Muscle of leg (tissue), 11 donors: ENCODE data around the gene SEPTIN5. TPM values are rescaled to one million over a fixed set of nuclear protein-coding genes. Genes with fewer than 3 reads are reported as not detected.

ENCODE experiments used
- DNase-seq: peaks from one replicate; pipeline ENCODE4 v3.0.0; 2013
- H3K27ac ChIP-seq: one replicate; pipeline ENCODE4 v1.5.1; 2013; ENCODE audit warnings: mild to moderate bottlenecking, low read length, control low read depth
- H3K27me3 ChIP-seq: one replicate; pipeline ENCODE4 v1.6.1; 2013; ENCODE audit warnings: low read length; ENCODE audit not compliant: control insufficient read depth, insufficient read depth
- H3K36me3 ChIP-seq: one replicate; pipeline ENCODE4 v1.6.1; 2013; ENCODE audit warnings: low read length; ENCODE audit not compliant: control insufficient read depth, insufficient read depth
- H3K4me1 ChIP-seq: one replicate; pipeline ENCODE4 v1.6.1; 2013; ENCODE audit warnings: low read length; ENCODE audit not compliant: control insufficient read depth, insufficient read depth
- H3K4me3 ChIP-seq: one replicate; pipeline ENCODE4 v1.5.1; 2013; ENCODE audit warnings: low read length, control low read depth
- H3K9me3 ChIP-seq: replicated peaks from 2 replicates; pipeline ENCODE4 v1.6.1; 2013; ENCODE audit warnings: low read depth, low read length; ENCODE audit not compliant: control insufficient read depth
- WGBS: methylation state at CpG from one replicate; pipeline ENCODE4 v1.1.5; 2013; ENCODE audit warnings: missing lambda C conversion rate; ENCODE audit not compliant: insufficient coverage; 5-methylcytosine and 5-hydroxymethylcytosine counted together
- polyA plus RNA-seq, 8 donors: library from polyadenylated mRNA; unstranded; fragments of 120-200 nt; gene quantifications; one replicate each; pipeline versions ENCODE4 v1.2.1 to v1.2.3, GENCODE V29; 2013; ENCODE audit warnings: inconsistent platforms in 1 of 8, low replicate concordance in 1 of 8; ENCODE audit not compliant: insufficient read length in 8 of 8, insufficient read depth in 1 of 8
- total RNA-seq: library from RNA; stranded (reverse); fragments of 120-200 nt; gene quantifications from one replicate; pipeline ENCODE4 v1.2.4, GENCODE V29; 2013

Gene SEPTIN5
- total and polyA plus RNA-seq, 9 donors: 67.6 to 122 (median 105) TPM

DNA sequence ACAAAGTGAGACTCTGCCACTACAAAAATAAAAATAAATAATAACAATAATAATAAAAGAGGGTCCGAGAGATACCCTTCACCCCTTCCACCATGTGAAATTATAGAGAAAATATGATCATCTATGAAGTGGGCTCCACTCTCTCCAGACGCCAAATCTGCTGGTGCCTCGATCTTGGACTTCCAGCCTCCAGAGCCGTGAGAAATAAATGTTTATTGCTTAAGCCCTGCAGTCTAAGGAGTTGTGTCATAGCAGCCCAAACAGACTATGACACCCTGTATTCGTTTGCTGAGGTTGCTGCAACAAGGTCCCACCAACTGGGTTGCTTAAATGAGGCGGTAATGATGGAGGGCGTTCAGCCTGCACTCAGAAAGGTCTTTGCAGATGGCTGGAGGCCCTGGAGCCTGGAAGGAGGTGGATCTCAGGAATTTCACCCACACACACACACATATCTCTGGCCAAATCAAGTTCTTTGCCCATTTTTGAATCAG lies 7.6 kb upstream of the SEPTIN5 start:
- 83% methylated on average over 2 of the region's 7 CpGs for WGBS
- no peak overlapping the region for H3K27ac ChIP-seq
- no peak overlapping the region for H3K4me3 ChIP-seq
- no peak for DNase-seq
- H3K36me3 ChIP-seq: no peaks in the 10 kb centered on the region
- H3K4me1 ChIP-seq: no peaks in the 10 kb centered on the region
- peaks cover 2% of the 10 kb centered on the region for H3K27me3 ChIP-seq
- H3K9me3 ChIP-seq: no peaks in the 10 kb centered on the region

DNA sequence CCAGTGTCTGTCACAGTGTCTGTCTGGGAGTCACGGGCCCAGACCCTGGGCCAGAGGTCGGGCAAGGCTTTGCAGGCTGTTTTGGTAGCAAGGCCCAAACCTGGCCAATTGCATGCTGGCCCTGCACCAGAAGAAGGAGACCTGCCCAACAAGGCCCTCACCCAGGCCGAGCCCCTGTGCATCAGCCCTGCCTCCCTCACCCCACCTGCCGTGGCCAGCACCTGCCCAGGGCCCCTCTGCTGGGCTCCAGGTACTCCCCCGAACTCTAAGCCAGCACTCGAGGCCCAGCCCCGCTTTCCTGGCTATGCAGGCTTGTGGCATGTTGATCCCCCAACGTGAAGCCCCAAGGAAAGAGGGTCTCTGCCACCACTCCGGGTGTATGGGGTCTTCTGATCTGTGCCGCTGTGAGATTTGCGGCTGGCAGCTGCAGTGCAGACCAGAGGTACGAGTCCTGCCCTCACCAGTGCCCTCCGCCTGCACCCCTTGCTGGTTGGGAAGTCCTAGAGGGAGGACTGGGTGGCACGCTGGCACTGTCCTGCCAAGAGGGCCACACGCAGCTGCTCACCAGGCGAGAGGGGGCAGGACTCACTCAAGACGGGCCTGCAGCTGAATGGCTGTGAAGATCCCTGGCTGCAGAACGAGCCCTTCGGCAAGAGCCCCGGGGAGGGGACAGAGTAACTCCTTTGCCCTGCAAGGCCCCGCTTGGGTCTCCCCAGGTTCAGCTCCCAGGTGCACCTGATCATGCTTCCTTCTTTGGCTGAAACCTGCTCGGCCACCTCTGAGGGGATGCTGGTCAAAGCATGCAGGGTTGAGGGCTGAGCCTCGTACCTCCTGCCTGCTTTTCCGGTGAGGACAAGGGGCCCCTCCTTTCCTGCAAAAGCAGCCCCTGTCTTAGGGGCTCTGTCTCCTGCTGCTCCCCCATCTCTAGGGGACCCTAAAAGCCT lies 6.7 kb upstream of the SEPTIN5 start:
- H3K4me1 ChIP-seq: no peaks in the 10 kb centered on the region
- peaks cover 3% of the 10 kb centered on the region for H3K27me3 ChIP-seq
- no peaks in the 10 kb centered on the region for H3K9me3 ChIP-seq
- H3K27ac ChIP-seq: no peak overlapping the region
- no peaks in the 10 kb centered on the region for H3K36me3 ChIP-seq
- no peak overlapping the region for H3K4me3 ChIP-seq
- 76% methylated on average over 20 of the region's 24 CpGs for WGBS
- DNase-seq: no peak

DNA sequence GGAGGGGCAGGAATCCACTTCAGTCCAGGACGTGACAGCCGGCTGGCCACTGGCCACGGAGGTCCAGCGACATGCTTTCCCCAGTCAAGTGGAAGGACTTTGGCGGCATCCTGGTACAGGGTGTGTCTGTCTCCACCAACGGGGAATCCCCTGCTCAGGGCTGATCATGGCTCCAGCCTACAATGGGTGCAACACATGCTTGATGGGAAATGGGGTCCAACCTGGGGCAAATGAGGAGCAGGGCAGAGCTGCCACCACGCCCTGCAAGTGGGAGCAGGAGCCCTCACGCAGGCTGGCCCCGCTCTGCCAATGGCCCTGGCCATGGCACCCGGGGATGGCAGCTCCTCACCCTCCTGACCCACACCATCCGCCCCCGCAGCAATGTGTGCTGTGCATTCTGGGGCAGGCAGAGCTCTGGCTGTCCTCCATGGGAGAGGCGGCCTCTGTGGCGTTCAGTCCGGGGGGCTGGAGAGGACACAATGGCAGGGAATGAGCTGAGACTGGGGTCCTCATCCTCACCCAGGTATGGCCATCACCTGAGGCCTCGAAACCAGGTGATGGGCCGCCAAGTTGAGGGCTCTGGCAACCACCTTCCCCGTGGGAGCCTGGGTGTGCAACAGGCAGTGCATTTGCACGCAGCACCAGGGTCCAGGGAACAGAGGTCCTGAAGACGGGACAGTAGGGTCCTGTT lies 5.8 kb upstream of the SEPTIN5 start:
- 73% methylated on average over 14 of the region's 20 CpGs for WGBS
- Histone ChIP-seq H3K9me3 (no peaks in the 10 kb centered on the region), H3K27ac (no peak overlapping the region), H3K4me1 (no peaks in the 10 kb centered on the region), H3K27me3 (peaks cover 3% of the 10 kb centered on the region), H3K4me3 (no peak overlapping the region), H3K36me3 (no peaks in the 10 kb centered on the region)
- peak; percentile 1 for DNase-seq

DNA sequence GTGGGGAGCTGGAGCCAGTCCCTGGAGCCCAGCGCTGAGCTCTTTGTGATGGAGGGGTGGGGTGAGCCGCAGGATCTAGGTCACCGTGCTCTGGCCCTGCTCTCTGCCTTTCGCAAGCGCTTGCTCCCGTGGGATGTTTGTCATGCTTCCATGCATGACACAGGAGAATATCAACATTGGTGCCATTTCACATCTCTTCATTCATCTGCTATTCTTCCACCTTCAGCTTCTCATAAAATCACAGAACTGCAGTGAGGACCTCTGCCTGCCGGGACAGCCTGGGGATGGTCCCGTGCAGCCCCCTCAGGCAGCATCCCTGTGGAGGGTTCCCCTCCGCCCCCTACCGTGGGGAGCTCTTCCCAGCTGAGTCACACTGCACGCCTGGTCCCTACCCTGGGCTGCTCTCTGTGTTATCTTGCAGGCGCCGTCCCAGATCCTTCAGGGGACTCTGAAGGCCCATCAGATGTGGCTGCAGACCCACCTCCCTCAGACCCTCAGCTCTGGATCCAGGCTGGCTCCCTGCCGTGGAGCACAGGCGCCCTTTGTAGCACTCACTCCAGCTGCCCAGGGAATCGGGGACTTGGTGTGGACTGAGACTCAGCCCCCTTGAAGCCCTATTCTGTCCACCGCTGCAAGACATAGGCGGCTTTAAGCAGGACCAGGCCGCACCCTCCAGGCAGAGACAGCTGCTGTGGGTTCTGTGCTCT lies 5.1 kb upstream of the SEPTIN5 start:
- DNase-seq: peak; percentile 8
- Histone ChIP-seq H3K36me3 (no peaks in the 10 kb centered on the region), H3K27me3 (peaks cover 3% of the 10 kb centered on the region), H3K4me1 (peaks cover 3% of the 10 kb centered on the region), H3K9me3 (no peaks in the 10 kb centered on the region), H3K27ac (no peak overlapping the region), H3K4me3 (no peak overlapping the region)
- 67% methylated on average over 14 of the region's 19 CpGs for whole genome bisulfite sequencing

DNA sequence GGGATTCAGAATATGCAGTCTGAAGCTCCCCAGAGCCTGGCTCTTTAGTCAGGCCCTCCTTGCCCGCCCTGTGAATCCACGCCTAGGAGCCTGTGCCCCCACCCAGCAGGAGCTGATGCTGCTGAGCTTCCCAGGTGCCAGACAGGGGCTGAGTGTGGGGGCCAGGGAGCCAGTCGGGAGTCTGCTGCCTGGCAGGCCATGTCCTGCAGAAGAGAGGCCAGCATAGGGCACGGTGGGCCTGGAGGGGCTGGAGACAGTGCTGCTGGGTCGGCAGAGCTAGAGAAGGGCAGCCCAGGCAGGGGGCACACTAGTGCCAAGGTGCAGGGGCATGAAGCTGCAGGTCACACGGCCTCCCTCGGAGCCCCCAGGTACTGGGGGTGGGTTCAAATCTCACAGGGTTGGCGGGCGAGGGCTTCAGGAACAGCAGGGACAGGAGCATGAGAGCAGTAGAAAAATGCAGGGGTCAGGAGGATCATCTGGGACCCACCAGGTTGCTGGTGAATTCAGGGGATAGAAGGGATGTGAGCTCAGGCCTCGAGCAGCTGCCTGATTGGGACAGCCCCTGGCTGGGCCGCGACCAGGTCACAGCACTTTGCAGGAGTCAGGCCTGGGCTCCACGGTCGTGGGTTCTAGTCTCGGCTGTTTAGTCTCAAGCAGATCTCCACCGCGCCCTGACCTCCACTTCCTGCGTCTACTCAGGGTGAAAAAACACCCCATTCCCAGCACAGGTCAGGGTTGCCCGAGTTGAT lies 4.1 kb upstream of the SEPTIN5 start:
- 78% methylated on average over 18 of the region's 19 CpGs for WGBS
- Histone ChIP-seq H3K36me3 (no peaks in the 10 kb centered on the region), H3K9me3 (no peaks in the 10 kb centered on the region), H3K27me3 (peaks cover 3% of the 10 kb centered on the region), H3K27ac (no peak overlapping the region), H3K4me1 (peaks cover 9% of the 10 kb centered on the region), H3K4me3 (no peak overlapping the region)
- no peak for DNase-seq

DNA sequence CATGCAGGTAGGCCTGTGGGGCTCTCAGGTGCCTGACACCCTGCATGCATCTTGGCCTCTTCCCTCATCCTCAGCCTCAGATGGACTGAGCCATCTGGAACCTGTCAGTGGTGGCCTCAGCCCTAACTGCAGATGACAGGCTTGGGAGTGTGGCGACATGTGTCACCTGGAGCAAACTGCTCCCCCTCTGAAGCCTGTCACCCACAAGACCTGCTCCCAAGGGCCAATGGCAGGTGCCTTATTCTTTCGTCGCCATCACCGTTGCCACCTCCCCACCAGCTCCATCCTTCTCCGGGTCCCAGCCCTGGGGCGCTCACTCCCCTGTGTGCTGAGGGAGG lies 3.6 kb upstream of the SEPTIN5 start:
- no peak for DNase-seq
- H3K9me3 ChIP-seq: no peaks in the 10 kb centered on the region
- H3K36me3 ChIP-seq: no peaks in the 10 kb centered on the region
- no peak overlapping the region for H3K4me3 ChIP-seq
- H3K27me3 ChIP-seq: peaks cover 3% of the 10 kb centered on the region
- H3K27ac ChIP-seq: no peak overlapping the region
- 96% methylated on average over 4 of the region's 6 CpGs for WGBS
- peaks cover 14% of the 10 kb centered on the region for H3K4me1 ChIP-seq

DNA sequence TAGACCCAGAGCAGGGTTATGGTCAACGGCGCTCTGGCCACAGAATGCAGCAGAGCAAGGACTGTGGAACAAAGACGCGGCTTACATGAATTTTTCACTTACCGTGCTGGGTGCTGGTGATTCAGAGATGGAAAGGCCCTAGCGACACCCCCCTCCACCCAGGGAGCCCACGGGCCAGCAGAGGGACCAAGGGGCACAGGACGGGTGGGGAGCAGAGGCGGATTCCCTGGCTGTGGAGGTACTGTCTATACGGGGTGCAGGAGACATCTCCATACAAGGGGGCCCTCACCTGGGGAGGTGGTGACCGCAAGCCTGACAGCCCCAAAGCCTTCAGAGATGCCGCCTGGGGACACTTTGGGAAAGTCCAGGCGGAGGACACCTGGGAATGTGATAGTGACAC lies 1.1 kb upstream of the SEPTIN5 start:
- H3K27ac ChIP-seq: no peak overlapping the region
- H3K27me3 ChIP-seq: peaks cover 3% of the 10 kb centered on the region
- H3K36me3 ChIP-seq: no peaks in the 10 kb centered on the region
- no peak overlapping the region for H3K4me3 ChIP-seq
- H3K9me3 ChIP-seq: no peaks in the 10 kb centered on the region
- WGBS: 92% methylated on average over 4 of the region's 13 CpGs
- no peak for DNase-seq
- H3K4me1 ChIP-seq: peaks cover 35% of the 10 kb centered on the region

DNA sequence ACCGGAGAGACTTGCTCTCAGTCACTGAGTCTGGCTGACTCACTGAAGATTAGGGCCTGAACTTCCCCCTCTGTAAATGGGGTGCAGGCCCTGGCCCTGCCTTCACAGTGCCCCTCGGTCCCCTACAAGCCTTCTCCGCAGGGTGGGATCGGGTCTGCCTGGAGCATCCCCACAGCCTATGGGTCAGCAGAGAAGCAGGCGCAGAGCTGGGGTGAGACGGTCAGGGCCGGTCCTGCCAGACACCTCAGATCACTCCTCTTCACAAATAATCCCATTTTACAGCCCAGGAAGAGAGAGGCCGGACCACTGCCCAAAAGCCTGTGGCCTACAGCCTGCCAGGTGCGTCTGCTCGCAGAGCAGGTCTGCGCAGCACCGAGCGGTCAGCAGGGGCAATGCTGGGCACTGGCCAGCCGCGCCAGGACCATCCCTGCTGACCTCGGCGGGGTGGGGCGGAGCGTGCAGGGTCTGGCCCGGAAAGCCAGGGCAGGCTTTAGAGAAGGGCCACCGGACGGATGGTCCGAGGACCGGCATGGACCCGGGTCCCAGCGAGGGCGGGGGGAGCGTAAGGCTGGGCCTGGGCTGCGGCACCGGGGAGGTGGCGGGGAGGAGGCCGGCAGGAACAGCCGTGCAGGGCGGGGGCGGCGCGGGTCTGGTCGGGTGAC lies 522 bp upstream of the SEPTIN5 start:
- no peak for DNase-seq
- H3K27ac ChIP-seq: no peak overlapping the region
- WGBS: 18% methylated on average over 36 of the region's 38 CpGs
- no peaks in the 10 kb centered on the region for H3K9me3 ChIP-seq
- H3K4me1 ChIP-seq: peaks cover 39% of the 10 kb centered on the region
- no peaks in the 10 kb centered on the region for H3K36me3 ChIP-seq
- peak overlapping the region; percentile 38 for H3K4me3 ChIP-seq
- H3K27me3 ChIP-seq: peaks cover 2% of the 10 kb centered on the region

DNA sequence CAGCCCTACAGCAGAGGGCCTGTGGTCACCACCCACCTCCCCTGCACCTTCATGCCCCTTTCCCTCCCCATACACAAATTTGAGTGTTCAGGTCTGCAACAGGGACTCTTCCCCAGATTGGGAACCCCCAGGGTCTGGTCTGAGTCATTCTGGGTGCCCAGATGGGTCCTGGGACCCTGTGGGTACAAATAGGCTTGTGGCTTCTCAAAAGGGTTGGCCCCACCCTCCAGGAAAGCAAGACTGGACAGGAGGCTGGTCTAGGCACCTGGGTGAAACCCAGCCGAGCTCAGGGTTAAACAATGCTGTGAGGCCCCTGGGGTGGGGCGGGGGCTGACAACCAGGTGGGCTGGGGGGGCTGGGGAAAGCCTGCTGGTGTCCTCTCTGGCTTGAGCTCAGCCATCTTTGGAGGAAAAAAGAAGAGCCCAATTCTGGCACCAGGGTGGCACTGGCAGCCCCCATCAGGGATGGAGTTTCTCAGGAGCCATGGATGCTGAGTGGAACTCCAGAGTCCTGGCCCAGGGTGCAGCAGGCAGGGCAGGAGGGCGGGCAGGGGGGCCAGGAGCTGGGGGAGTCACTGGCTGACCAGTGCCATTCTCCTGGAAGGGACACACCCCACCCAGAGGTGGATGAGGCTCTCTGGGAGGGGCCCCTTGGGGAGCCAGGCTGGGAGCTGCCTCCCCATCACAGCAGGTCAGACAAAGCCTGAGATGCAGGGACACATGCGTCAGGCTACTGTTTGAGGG lies 1.1 kb downstream of the SEPTIN5 start:
- DNase-seq: no peak
- Histone ChIP-seq H3K36me3 (peaks cover 12% of the 10 kb centered on the region), H3K4me3 (peak overlapping the region; percentile 57), H3K27ac (peak overlapping the region; percentile 51), H3K9me3 (no peaks in the 10 kb centered on the region), H3K27me3 (peaks cover 10% of the 10 kb centered on the region), H3K4me1 (peaks cover 54% of the 10 kb centered on the region)
- WGBS: 83% methylated on average over 3 of the region's 4 CpGs
